Liver (tissue), 9 donors: Measurements from ENCODE around the gene KDM5B. TPM values are rescaled to one million over a fixed set of nuclear protein-coding genes. Genes with fewer than 3 reads are reported as not detected.

Experiments used
- DNase-seq: peaks from one replicate; pipeline ENCODE4 v3.0.0-alpha.2; 2017; ENCODE audit warnings: low spot score
- H3K27ac ChIP-seq, 2 donors: one replicate each; pipeline ENCODE4 v1.7.0; 2013; ENCODE audit warnings: inconsistent platforms in 2 of 2, low read length in 2 of 2, control low read depth in 1 of 2, low read depth in 1 of 2, mild to moderate bottlenecking in 1 of 2
- H3K27me3 ChIP-seq, 4 donors: one replicate each; pipeline versions ENCODE4 v1.6.1 to v1.7.0; 2013; ENCODE audit warnings: low read length in 3 of 4, inconsistent platforms in 1 of 4, mild to moderate bottlenecking in 1 of 4, moderate library complexity in 1 of 4; ENCODE audit not compliant: control insufficient read depth in 4 of 4, insufficient read depth in 4 of 4
- H3K36me3 ChIP-seq, 4 donors: one replicate each; pipeline versions ENCODE4 v1.6.1 to v1.7.0; 2013; ENCODE audit warnings: low read length in 3 of 4, mild to moderate bottlenecking in 3 of 4, low read depth in 1 of 4, moderate library complexity in 1 of 4; ENCODE audit not compliant: control insufficient read depth in 4 of 4, insufficient read depth in 3 of 4
- H3K4me1 ChIP-seq, 4 donors: one replicate each; pipeline versions ENCODE4 v1.6.1 to v1.7.0; 2013; ENCODE audit warnings: low read length in 3 of 4, mild to moderate bottlenecking in 3 of 4, moderate library complexity in 1 of 4; ENCODE audit not compliant: control insufficient read depth in 4 of 4, insufficient read depth in 4 of 4
- H3K4me3 ChIP-seq, 3 donors: one replicate each; pipeline versions ENCODE4 v1.6.1 to v1.7.0; 2013; ENCODE audit warnings: low read length in 3 of 3, control low read depth in 1 of 3, low read depth in 1 of 3, mild to moderate bottlenecking in 1 of 3
- H3K9ac ChIP-seq, 2 donors: one replicate each; pipeline ENCODE4 v1.7.0; 2013; ENCODE audit warnings: low read length in 2 of 2, mild to moderate bottlenecking in 2 of 2, moderate library complexity in 2 of 2, control low read depth in 1 of 2, low read depth in 1 of 2
- H3K9me3 ChIP-seq, 4 donors: one replicate each; pipeline versions ENCODE4 v1.6.1 to v1.7.0; 2013; ENCODE audit warnings: low read length in 3 of 4; ENCODE audit not compliant: control insufficient read depth in 4 of 4
- ATF3 ChIP-seq: IDR thresholded peaks from 2 replicates; pipeline ENCODE4 v1.6.1; 2016; ENCODE audit warnings: antibody characterized with exemption
- CTCF ChIP-seq: fragments of 150-350 bp; IDR thresholded peaks from 2 replicates; pipeline ENCODE4 v1.5.1; 2017; ENCODE audit warnings: improper control_type of control experiment, low read depth, low read length; ENCODE audit not compliant: missing input control
- EGR1 ChIP-seq, 2 donors: IDR thresholded peaks; 2 replicates each; pipeline ENCODE4 v1.6.1; 2016 to 2018; ENCODE audit warnings: antibody characterized with exemption in 2 of 2, low read depth in 2 of 2
- FOXA1 ChIP-seq: IDR thresholded peaks from 2 replicates; pipeline ENCODE4 v1.6.1; 2016; ENCODE audit warnings: antibody characterized with exemption
- FOXA2 ChIP-seq: IDR thresholded peaks from 2 replicates; pipeline ENCODE4 v1.6.1; 2016; ENCODE audit warnings: antibody characterized with exemption
- GABPA ChIP-seq, 2 donors: IDR thresholded peaks in 1 of 2; conservative IDR thresholded peaks in 1 of 2; 2 replicates each; pipeline ENCODE4 v1.6.1; 2016; ENCODE audit warnings: antibody characterized with exemption in 2 of 2, mild to moderate bottlenecking in 1 of 2, moderate library complexity in 1 of 2
- HNF4A ChIP-seq, 2 donors: conservative IDR thresholded peaks; 2 replicates each; pipeline ENCODE4 v1.6.1; 2016; ENCODE audit warnings: antibody characterized with exemption in 2 of 2, mild to moderate bottlenecking in 2 of 2
- HNF4G ChIP-seq: IDR thresholded peaks from 2 replicates; pipeline ENCODE4 v1.6.1; 2016; ENCODE audit warnings: antibody characterized with exemption
- JUND ChIP-seq, 2 donors: IDR thresholded peaks; 2 replicates each; pipeline ENCODE4 v1.6.1; 2016; ENCODE audit warnings: antibody characterized with exemption in 2 of 2
- MAX ChIP-seq: IDR thresholded peaks from 2 replicates; pipeline ENCODE4 v1.6.1; 2016; ENCODE audit warnings: antibody characterized with exemption
- NR2F2 ChIP-seq: IDR thresholded peaks from 2 replicates; pipeline ENCODE4 v1.6.1; 2016; ENCODE audit warnings: antibody characterized with exemption
- RAD21 ChIP-seq, 2 donors: IDR thresholded peaks; 2 replicates each; pipeline ENCODE4 v1.6.1; 2016; ENCODE audit warnings: antibody characterized with exemption in 2 of 2, mild to moderate bottlenecking in 2 of 2
- REST ChIP-seq: IDR thresholded peaks from 2 replicates; pipeline ENCODE4 v1.6.1; 2016; ENCODE audit warnings: antibody characterized with exemption, mild to moderate bottlenecking
- RXRA ChIP-seq, 2 donors: IDR thresholded peaks; 2 replicates each; pipeline ENCODE4 v1.6.1; 2017 to 2018; ENCODE audit warnings: antibody characterized with exemption in 2 of 2, mild to moderate bottlenecking in 1 of 2
- SP1 ChIP-seq: IDR thresholded peaks from 2 replicates; pipeline ENCODE4 v1.6.1; 2018; ENCODE audit warnings: antibody characterized with exemption, mild to moderate bottlenecking
- TAF1 ChIP-seq: conservative IDR thresholded peaks from 2 replicates; pipeline ENCODE4 v1.6.1; 2016; ENCODE audit warnings: antibody characterized with exemption, mild to moderate bottlenecking
- YY1 ChIP-seq: IDR thresholded peaks from 2 replicates; pipeline ENCODE4 v1.6.1; 2016; ENCODE audit warnings: antibody characterized with exemption, mild to moderate bottlenecking
- ZBTB33 ChIP-seq: IDR thresholded peaks from 2 replicates; pipeline ENCODE4 v1.6.1; 2016; ENCODE audit warnings: antibody characterized with exemption
- WGBS: extraction: QIAGEN DNeasy Blood & Tissue Kit; methylation state at CpG from one replicate; pipeline ENCODE4 v1.1.7; 2013; 5-methylcytosine and 5-hydroxymethylcytosine counted together
- polyA plus RNA-seq, 2 donors: library from polyadenylated mRNA; stranded (reverse) in 1 of 2; unstranded in 1 of 2; fragments of 200-250 nt in 1 of 2; fragments of >200 nt in 1 of 2; fragmentation: Nextera tagmentation in 1 of 2; extraction: Ambion mirVana in 1 of 2; gene quantifications; one replicate each; pipeline versions ENCODE4 v1.2.1 to v1.2.3, GENCODE V29; 2013 to 2015
- total RNA-seq, 2 donors: library from RNA; depleted of rRNA; stranded (reverse); fragments of >200 nt; gene quantifications; one replicate each; pipeline ENCODE4 v1.2.3, GENCODE V29; 2014
- donor health status: healthy.
- donor health status: healthy.
- donor health status: healthy.
- donor health status: healthy.
- donor health status: healthy.

KDM5B gene
- total and polyA plus RNA-seq, 4 donors: 3.4 to 33.7 (median 14.8) TPM

- peak overlapping the region in 1 of 3 donors; percentile 31 for H3K4me3 ChIP-seq
- TF ChIP-seq JUND (IDR thresholded peaks at IDR 0.05) (no peak), SP1 (no peak), FOXA2 (no peak), FOXA1 (no peak), HNF4G (no peak), HNF4A (conservative IDR thresholded peaks at IDR 0.05) (no peak), MAX (no peak), NR2F2 (no peak), RXRA (IDR thresholded peaks at IDR 0.05) (no peak), REST (no peak), EGR1 (IDR thresholded peaks at IDR 0.05; ENCODE audit: low read depth in 2 of 2) (no peak), ATF3 (no peak), ZBTB33 (no peak), GABPA (IDR thresholded peaks at IDR 0.05 in 1 of 2, conservative IDR thresholded peaks at IDR 0.05 in 1 of 2) (no peak), RAD21 (IDR thresholded peaks at IDR 0.05) (no peak), YY1 (no peak), TAF1 (no peak), CTCF (no peak)
- H3K27me3 ChIP-seq: peaks cover 0 to 3% (median 0%) of the 10 kb centered on the region in 4 donors
- DNase-seq: no peak
- H3K9ac ChIP-seq: no peak overlapping the region
- no peaks in the 10 kb centered on the region for H3K9me3 ChIP-seq
- 6% methylated on average over 34 of the region's 34 CpGs for WGBS
- no peak overlapping the region for H3K27ac ChIP-seq
- H3K4me1 ChIP-seq: peaks cover 6 to 13% (median 10%) of the 10 kb centered on the region in 4 donors
- no peaks in the 10 kb centered on the region for H3K36me3 ChIP-seq
Measured at GRCh38 chr1:202709276-202710041, 98.8 kb downstream of the KDM5B start.
